Activated CD4-positive, alpha-beta T cell treated with anti-CD3 and anti-CD28 coated beads for 36 hours (primary cell): ENCODE results near the gene PHF19. TPM values are rescaled to one million over a fixed set of nuclear protein-coding genes. Genes with fewer than 3 reads are reported as not detected.

Source experiments
- ATAC-seq: fragments of 200-7000 bp; cut with Tn5 transposase; one replicate; pipeline ENCODE4 v1.10.0; 2021; ENCODE audit warnings: mild to moderate bottlenecking, moderate library complexity
- CTCF ChIA-PET: fragments of 350-600 bp; sonication (Branson Sonifier 250); formaldehyde crosslinking; loops from one replicate; lab custom pipeline; 2021; ENCODE audit warnings: antibody characterized with exemption; lab: Charles Lee
- POLR2A ChIA-PET: fragments of 350-600 bp; sonication (Branson Sonifier 250); formaldehyde crosslinking; loops from one replicate; lab custom pipeline; 2021; ENCODE audit warnings: antibody characterized with exemption, inconsistent platforms; lab: Charles Lee
- DNase-seq: peaks from one replicate; pipeline ENCODE4 v3.0.0-alpha.2; 2020
- H3K27ac Mint-ChIP-seq: one replicate; pipeline ENCODE4 v1.8.0; 2021; ENCODE audit warnings: mixed read lengths
- H3K27me3 Mint-ChIP-seq: one replicate; pipeline ENCODE4 v1.8.0; 2021; ENCODE audit warnings: mixed read lengths
- H3K36me3 Mint-ChIP-seq: one replicate; pipeline ENCODE4 v1.8.0; 2021; ENCODE audit warnings: low read depth, mixed read lengths
- H3K4me1 Mint-ChIP-seq: one replicate; pipeline ENCODE4 v1.8.0; 2021; ENCODE audit warnings: mixed read lengths
- H3K4me3 Mint-ChIP-seq: one replicate; pipeline ENCODE4 v1.8.0; 2021; ENCODE audit warnings: mild to moderate bottlenecking, moderate library complexity, mixed read lengths
- H3K9me3 Mint-ChIP-seq: one replicate; pipeline ENCODE4 v1.8.0; 2021; ENCODE audit warnings: low read depth, mixed read lengths
- intact Hi-C, 2 experiments: fragments of 100-400 bp; cut with DNase I in 1 of 2; cut with micrococcal nuclease in 1 of 2; formaldehyde crosslinking; loops; one replicate each; pipeline versions ENCODE4 v1.14.2 to v1.15.1; 2022 to 2024; cut with DNase I, micrococcal nuclease
- total RNA-seq, 2 experiments: library from RNA; stranded (reverse); gene quantifications; one replicate each; pipeline ENCODE4 v1.2.3, GENCODE V29; 2021

The PHF19 gene
- 100 to 1,000 TPM; 168 to 169 TPM for total RNA-seq

DNA sequence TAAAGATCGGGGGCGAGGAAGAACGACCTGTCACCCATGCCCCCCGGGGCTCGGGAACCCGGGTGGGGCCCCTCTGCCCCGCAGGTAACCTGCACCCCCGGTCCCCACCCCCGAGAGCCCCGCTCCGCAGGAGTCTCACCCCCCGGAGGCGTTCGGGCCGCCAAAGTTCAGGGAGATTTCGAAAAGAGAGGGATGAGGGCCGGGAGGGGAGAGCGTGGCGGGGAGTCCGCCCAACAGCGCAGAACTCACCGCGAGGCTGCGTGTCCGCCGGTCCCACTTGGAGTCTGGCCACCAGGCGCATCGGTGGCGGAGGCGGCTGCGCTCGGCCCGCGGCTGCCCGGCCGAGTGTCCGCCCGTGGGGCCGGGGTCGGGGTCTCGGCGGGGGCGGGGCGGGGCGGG is at the start of gene PHF19:
Gene PHF19, minus strand, starts transcription at position 347 of the 399 bp plus-strand sequence. CDS start 2,447 bp downstream, outside the sequence.
- intact Hi-C loops = loop anchor here (1.0 to 10.0 kb wide), 11 partner anchors 14 to 198 kb away; partner anchors contain the start of genes CNTRL (in 2 of the 2), FBXW2 (in 1 of the 2) and TRAF1 (in 1 of the 2)
- Mint-ChIP-seq H3K4me3 (peak within 1 kb of the TSS; percentile 92), H3K4me1 (peaks cover 79% of the 10 kb centered on the region), H3K27me3 (no peaks in the 10 kb centered on the region), H3K9me3 (no peaks in the 10 kb centered on the region), H3K27ac (peak within 1 kb of the TSS; percentile 98), H3K36me3 (peaks cover 54% of the 10 kb centered on the region)
- DNase-seq (peak; percentile 78), ATAC-seq (peak; percentile 27)
- ChIA-PET POLR2A (interaction anchor here (0.6 to 3.8 kb wide), 4 partner anchors 14 to 49 kb away, joined by 3 to 21 read pairs (median 4); no protein-coding TSS in a partner anchor), CTCF (interaction anchor here (0.7 to 2.0 kb wide), 3 partner anchors 9 to 201 kb away, joined by 3 to 4 read pairs (median 3); no protein-coding TSS in a partner anchor)

DNA sequence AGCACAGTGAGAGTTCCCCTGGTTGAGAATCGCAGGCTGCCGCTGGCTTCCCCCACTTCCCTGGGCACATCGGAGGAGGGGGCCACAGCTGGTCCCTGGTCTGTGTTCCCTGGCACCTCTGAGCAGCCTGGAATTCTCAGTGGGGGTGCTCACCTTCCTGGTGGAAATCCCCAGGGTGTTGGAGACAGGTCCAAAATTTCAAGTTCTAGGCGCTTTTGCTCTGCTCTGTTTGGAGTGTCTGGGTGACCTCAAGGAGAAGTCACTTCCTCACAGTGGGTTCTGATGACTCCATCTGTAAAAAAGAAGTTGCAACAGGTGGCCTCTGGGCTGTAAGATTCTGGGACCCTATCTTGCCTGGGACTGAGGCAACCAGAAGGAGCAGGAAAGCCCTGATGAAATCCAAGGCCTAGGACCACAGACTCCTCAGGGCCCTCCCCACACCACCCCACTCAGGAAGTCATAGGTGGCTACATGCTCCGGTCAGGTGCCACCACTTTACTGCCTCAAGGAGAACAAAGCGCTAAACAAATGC is 49.5 kb upstream of the PHF19 start, which contains the start of gene TRAF1:
Gene TRAF1, minus strand, starts transcription at position 400 of the 532 bp plus-strand sequence. CDS start 721 bp downstream, outside the sequence.
- no peak for DNase-seq
- H3K36me3 Mint-ChIP-seq = peaks cover 54% of the 10 kb centered on the region

DNA sequence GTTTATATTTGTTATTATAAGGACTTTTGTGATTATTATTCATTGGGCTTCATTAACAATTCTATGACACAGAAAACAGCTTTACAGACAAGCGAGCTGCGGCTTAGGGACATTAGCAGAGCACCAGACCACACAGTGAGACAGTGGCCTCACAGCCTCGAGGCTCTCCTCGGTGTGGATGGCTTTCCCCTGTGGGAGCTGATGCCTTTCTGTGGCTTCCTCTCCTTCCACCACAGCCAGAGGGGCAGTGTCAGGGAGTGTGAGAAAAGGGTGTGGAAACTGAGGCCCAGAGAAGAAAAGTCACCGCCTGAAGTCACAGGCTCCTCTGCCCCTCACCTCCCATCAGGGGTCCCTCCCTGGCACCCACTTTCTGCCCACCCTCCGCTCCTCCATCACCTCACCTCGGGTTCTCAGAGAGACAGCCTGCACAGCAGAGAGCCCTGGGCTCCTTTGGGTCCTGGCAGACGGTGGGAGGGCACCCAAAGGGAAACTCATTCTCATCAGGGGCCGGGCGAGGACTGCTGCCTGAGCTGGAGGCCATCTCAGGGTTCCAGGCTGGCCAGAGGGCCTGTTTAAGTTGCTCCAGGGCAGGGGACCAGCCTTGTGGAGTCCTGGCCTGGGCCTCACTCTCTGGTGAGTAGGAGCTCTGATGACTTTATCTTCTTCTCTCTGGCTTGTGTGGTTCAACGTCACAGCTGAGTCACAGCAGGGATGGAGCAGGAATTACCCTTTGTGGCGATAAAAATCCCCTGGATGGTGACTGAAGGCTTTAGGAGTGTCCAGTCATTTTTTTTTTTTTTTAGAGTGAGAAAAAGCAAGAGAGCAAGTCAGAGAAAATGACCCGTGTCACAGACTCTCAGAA is 48.8 kb upstream of the PHF19 start:
- CTCF ChIA-PET = interaction anchor here (0.6 to 2.3 kb wide), 12 partner anchors 9 to 207 kb away, joined by 3 to 13 read pairs (median 4); no protein-coding TSS in a partner anchor

More for the DNA sequence above, 49.5 kb upstream of the PHF19 start, which contains the start of gene TRAF1:
- H3K4me1 Mint-ChIP-seq = peaks cover 72% of the 10 kb centered on the region
- peak within 1 kb of the TSS; percentile 90 for H3K4me3 Mint-ChIP-seq
- ChIA-PET CTCF (interaction anchor here (0.9 to 2.3 kb wide), 6 partner anchors 10 to 171 kb away, joined by 3 to 13 read pairs (median 5); no protein-coding TSS in a partner anchor), POLR2A (interaction anchor here (0.5 to 4.4 kb wide), 16 partner anchors 9 to 195 kb away, joined by 3 to 40 read pairs (median 6); partner anchors contain the start of genes PHF19 and PSMD5)
- H3K9me3 Mint-ChIP-seq = peaks cover 1% of the 10 kb centered on the region
- H3K27me3 Mint-ChIP-seq = no peaks in the 10 kb centered on the region
- peak within 1 kb of the TSS; percentile 90 for H3K27ac Mint-ChIP-seq
- peak; percentile 24 for ATAC-seq
- intact Hi-C loops = loop anchor here (1.0 to 5.0 kb wide), 13 partner anchors 10 to 274 kb away; partner anchors contain the start of genes CNTRL (in 2 of the 2), MEGF9 (in 1 of the 2), PHF19 (in 1 of the 2) and RAB14 (in 1 of the 2)

GRCh38 chr9:120924698-120925534 is 47.9 kb upstream of the PHF19 start:
- Mint-ChIP-seq H3K4me3 (peak overlapping the region; percentile 90), H3K27me3 (no peaks in the 10 kb centered on the region), H3K36me3 (peaks cover 66% of the 10 kb centered on the region), H3K4me1 (peaks cover 72% of the 10 kb centered on the region), H3K9me3 (no peaks in the 10 kb centered on the region), H3K27ac (peak overlapping the region; percentile 90)
- intact Hi-C loops = loop anchor here in 1 of 2 experiments (5.0 kb wide), 2 partner anchors 147 to 213 kb away; partner anchors contain the start of genes CNTRL and MEGF9
- ChIA-PET POLR2A (interaction anchor here (0.5 to 4.4 kb wide), 15 partner anchors 9 to 215 kb away, joined by 3 to 40 read pairs (median 5); partner anchors contain the start of gene PHF19), CTCF (interaction anchor here (0.6 to 2.3 kb wide), 10 partner anchors 9 to 208 kb away, joined by 3 to 13 read pairs (median 4); no protein-coding TSS in a partner anchor)
- ATAC-seq (no peak), DNase-seq (peak; percentile 54)

More for the DNA sequence above, 48.8 kb upstream of the PHF19 start:
- Mint-ChIP-seq H3K27me3 (no peaks in the 10 kb centered on the region), H3K4me3 (peak overlapping the region; percentile 90), H3K4me1 (peaks cover 70% of the 10 kb centered on the region), H3K36me3 (peaks cover 59% of the 10 kb centered on the region), H3K9me3 (no peaks in the 10 kb centered on the region), H3K27ac (peak overlapping the region; percentile 90)
- POLR2A ChIA-PET = interaction anchor here (0.5 to 4.4 kb wide), 21 partner anchors 9 to 339 kb away, joined by 3 to 40 read pairs (median 5); partner anchors contain the start of genes PHF19 and PSMD5
- DNase-seq = peak; percentile 92
- intact Hi-C loops = loop anchor here (1.0 to 5.0 kb wide), 13 partner anchors 9 to 275 kb away; partner anchors contain the start of genes CNTRL (in 2 of the 2), MEGF9 (in 1 of the 2), PHF19 (in 1 of the 2) and RAB14 (in 1 of the 2)
- peak; percentile 69 for ATAC-seq

GRCh38 chr9:120923620-120924328 is 46.8 kb upstream of the PHF19 start:
- peak overlapping the region; percentile 90 for H3K27ac Mint-ChIP-seq
- H3K36me3 Mint-ChIP-seq = peaks cover 78% of the 10 kb centered on the region
- H3K4me3 Mint-ChIP-seq = peak overlapping the region; percentile 90
- ATAC-seq = no peak
- peaks cover 76% of the 10 kb centered on the region for H3K4me1 Mint-ChIP-seq
- DNase-seq = no peak
- intact Hi-C loops = no loop called here
- no peaks in the 10 kb centered on the region for H3K9me3 Mint-ChIP-seq
- ChIA-PET CTCF (interaction anchor here (0.6 to 2.6 kb wide), 11 partner anchors 9 to 304 kb away, joined by 3 to 9 read pairs (median 3); no protein-coding TSS in a partner anchor), POLR2A (interaction anchor here (0.5 to 4.4 kb wide), 8 partner anchors 7 to 214 kb away, joined by 3 to 40 read pairs (median 4); no protein-coding TSS in a partner anchor)
- no peaks in the 10 kb centered on the region for H3K27me3 Mint-ChIP-seq

DNA sequence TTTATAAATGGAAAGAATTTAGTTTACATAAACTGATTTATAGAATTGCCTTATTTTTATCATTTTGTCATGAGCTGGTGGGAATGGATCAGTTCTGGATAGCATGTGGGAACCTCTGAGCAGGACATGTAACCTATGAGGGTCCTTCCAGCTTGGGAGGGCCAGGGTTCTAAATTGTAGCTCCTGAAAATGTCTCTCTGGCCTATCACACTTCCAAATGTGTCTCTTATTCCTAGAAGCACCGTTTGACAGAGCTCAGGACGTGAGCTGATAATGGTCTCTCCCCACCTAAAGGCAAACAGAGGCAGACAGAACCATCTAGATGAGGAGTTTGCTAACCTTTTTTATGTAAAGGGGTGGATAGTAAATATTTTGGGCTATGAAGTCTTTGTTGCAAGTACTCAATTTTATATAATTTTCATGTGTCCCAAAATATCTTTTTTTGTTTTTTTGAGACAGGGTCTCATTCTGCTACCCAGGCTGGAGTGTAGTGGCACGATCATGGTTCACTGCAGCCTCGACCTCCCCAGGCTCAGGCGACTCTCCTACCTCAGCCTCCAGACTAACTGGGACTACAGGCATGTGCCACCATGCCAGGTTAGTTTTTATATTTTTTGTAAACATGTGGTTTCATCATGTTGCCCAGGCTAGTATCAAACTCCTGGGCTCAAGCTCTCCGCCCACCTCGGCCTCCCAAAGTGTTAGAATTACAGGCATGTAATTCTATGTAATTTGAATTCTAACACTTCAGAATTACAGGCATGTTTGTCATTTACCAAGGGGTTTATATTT is 45.6 kb upstream of the PHF19 start:
- Mint-ChIP-seq H3K9me3 (no peaks in the 10 kb centered on the region), H3K4me3 (peak overlapping the region; percentile 90), H3K27ac (peak overlapping the region; percentile 90), H3K36me3 (peaks cover 85% of the 10 kb centered on the region), H3K4me1 (peaks cover 77% of the 10 kb centered on the region), H3K27me3 (no peaks in the 10 kb centered on the region)
- intact Hi-C loops = no loop called here
- no peak for DNase-seq
- no peak for ATAC-seq
- ChIA-PET CTCF (interaction anchor here (0.6 to 2.6 kb wide), 7 partner anchors 10 to 76 kb away, joined by 3 to 9 read pairs (median 4); no protein-coding TSS in a partner anchor), POLR2A (interaction anchor here (1.1 to 1.9 kb wide), 3 partner anchors 9 to 78 kb away, joined by 4 to 6 read pairs (median 5); no protein-coding TSS in a partner anchor)

- CTCF ChIA-PET = interaction anchor here (0.7 to 2.6 kb wide), 10 partner anchors 9 to 190 kb away, joined by 3 to 9 read pairs (median 4); no protein-coding TSS in a partner anchor
- ATAC-seq (no peak), DNase-seq (no peak)
- Mint-ChIP-seq H3K27me3 (no peaks in the 10 kb centered on the region), H3K4me3 (peak overlapping the region; percentile 90), H3K9me3 (no peaks in the 10 kb centered on the region), H3K27ac (peak overlapping the region; percentile 90), H3K4me1 (peaks cover 77% of the 10 kb centered on the region), H3K36me3 (peaks cover 93% of the 10 kb centered on the region)
- POLR2A ChIA-PET = interaction anchor here (0.7 kb wide), 1 partner anchor 33 kb away, joined by 3 read pairs; no protein-coding TSS in a partner anchor
- intact Hi-C loops = no loop called here
Measured at GRCh38 chr9:120921661-120922181, 44.7 kb upstream of the PHF19 start.

GRCh38 chr9:120920806-120921178 is 43.8 kb upstream of the PHF19 start:
- peak; percentile 52 for DNase-seq
- ChIA-PET POLR2A (interaction anchor here (1.2 kb wide), 1 partner anchor 8 kb away, joined by 4 read pairs; no protein-coding TSS in a partner anchor), CTCF (interaction anchor here (0.7 to 1.1 kb wide), 3 partner anchors 8 to 70 kb away, joined by 3 read pairs; no protein-coding TSS in a partner anchor)
- peak overlapping the region; percentile 90 for H3K4me3 Mint-ChIP-seq
- no peak for ATAC-seq
- H3K36me3 Mint-ChIP-seq = peaks cover 98% of the 10 kb centered on the region
- H3K9me3 Mint-ChIP-seq = no peaks in the 10 kb centered on the region
- H3K27ac Mint-ChIP-seq = peak overlapping the region; percentile 90
- peaks cover 79% of the 10 kb centered on the region for H3K4me1 Mint-ChIP-seq
- no peaks in the 10 kb centered on the region for H3K27me3 Mint-ChIP-seq
- intact Hi-C loops = no loop called here
